HEK293 (cell line): ENCODE measurements around the gene PI16.
A peak's percentile ranks its signal among the peaks of the same experiment; 100 is the strongest.

Experiments
- CTCF ChIA-PET: fragments of 350-600 bp; formaldehyde crosslinking; extraction: SDS; loops from one replicate; lab custom pipeline; 2021; ENCODE audit warnings: antibody characterized with exemption; lab: Yijun Ruan, JAX
- POLR2A ChIA-PET: fragments of 300-600 bp; formaldehyde crosslinking; extraction: SDS; loops from one replicate; lab custom pipeline; 2020; ENCODE audit warnings: antibody characterized with exemption, inconsistent platforms; lab: Yijun Ruan, JAX
- H3K27ac ChIP-seq: fragments of 200-500 bp; sonication (Bioruptor generic); 2 replicates; pipeline ENCODE4 v1.5.1; 2014; ENCODE audit warnings: low read depth, low read length, control low read depth, inconsistent platforms; ENCODE audit errors: extremely low read depth
- H3K36me3 ChIP-seq, 2 experiments: fragments of 200-500 bp in 1 of 2; sonication (Bioruptor generic) in 1 of 2; 1 replicate in 1 of 2; 2 replicates in 1 of 2; pipeline ENCODE4 v1.5.1; 2014 to 2017; ENCODE audit warnings: inconsistent platforms in 2 of 2, low read length in 2 of 2; ENCODE audit not compliant: control insufficient read depth in 2 of 2, insufficient read depth in 1 of 2
- H3K4me1 ChIP-seq: fragments of 200-500 bp; sonication (Bioruptor generic); 2 replicates; pipeline ENCODE4 v1.5.1; 2014; ENCODE audit warnings: mild to moderate bottlenecking, low read length, inconsistent platforms; ENCODE audit not compliant: control insufficient read depth, insufficient read depth
- H3K4me3 ChIP-seq: 2 replicates; pipeline ENCODE4 v1.5.1; 2011; ENCODE audit warnings: low read depth, mild to moderate bottlenecking, control low read depth, low read length, moderate library complexity
- H3K9me3 ChIP-seq: fragments of 200-500 bp; sonication (Bioruptor generic); 2 replicates; pipeline ENCODE4 v1.5.1; 2014; ENCODE audit warnings: low read depth, low read length, inconsistent platforms; ENCODE audit not compliant: control insufficient read depth, insufficient read depth
- EGR2 ChIP-seq: fragments of 450-650 bp; formaldehyde crosslinking; IDR thresholded peaks from 2 replicates; pipeline ENCODE4 v1.5.1; 2016; ENCODE audit warnings: low read depth, missing biosample characterization, missing genetic modification characterization
- GLI4 ChIP-seq: fragments of 450-650 bp; formaldehyde crosslinking; IDR thresholded peaks from 2 replicates; pipeline ENCODE4 v1.5.1; 2016; ENCODE audit warnings: missing biosample characterization, missing genetic modification characterization
- KLF1 ChIP-seq: fragments of 450-650 bp; formaldehyde crosslinking; IDR thresholded peaks from 2 replicates; pipeline ENCODE4 v1.5.1; 2016; ENCODE audit warnings: missing biosample characterization, missing genetic modification characterization
- KLF10 ChIP-seq: fragments of 450-650 bp; IDR thresholded peaks from 2 replicates; pipeline ENCODE4 v1.5.1; 2018; ENCODE audit warnings: missing biosample characterization, mild to moderate bottlenecking, missing genetic modification characterization
- KLF8 ChIP-seq: fragments of 450-650 bp; formaldehyde crosslinking; IDR thresholded peaks from 2 replicates; pipeline ENCODE4 v1.5.1; 2016; ENCODE audit warnings: missing biosample characterization, missing genetic modification characterization
- MEIS1 ChIP-seq: sonication (generic); formaldehyde crosslinking; IDR thresholded peaks from 2 replicates; pipeline ENCODE4 v1.8.1; 2022; ENCODE audit warnings: missing genetic modification reagents, mild to moderate bottlenecking, borderline replicate concordance
- OVOL3 ChIP-seq: fragments of 450-650 bp; formaldehyde crosslinking; IDR thresholded peaks from 2 replicates; pipeline ENCODE4 v1.5.1; 2016; ENCODE audit warnings: missing biosample characterization, missing genetic modification characterization
- PRDM1 ChIP-seq: fragments of 450-650 bp; formaldehyde crosslinking; IDR thresholded peaks from 2 replicates; pipeline ENCODE4; 2016; ENCODE audit warnings: missing biosample characterization, missing genetic modification characterization
- WT1 ChIP-seq: fragments of 450-650 bp; formaldehyde crosslinking; IDR thresholded peaks from 2 replicates; pipeline ENCODE4 v1.5.1; 2016; ENCODE audit warnings: missing biosample characterization, missing genetic modification characterization
- ZBTB48 ChIP-seq: fragments of 450-650 bp; formaldehyde crosslinking; IDR thresholded peaks from 2 replicates; pipeline ENCODE4 v1.5.1; 2016; ENCODE audit warnings: missing biosample characterization, missing genetic modification characterization
- ZBTB8A ChIP-seq: fragments of 450-650 bp; formaldehyde crosslinking; IDR thresholded peaks from 2 replicates; pipeline ENCODE4 v1.5.1; 2016; ENCODE audit warnings: missing biosample characterization, missing genetic modification characterization
- ZFHX2 ChIP-seq: fragments of 450-650 bp; formaldehyde crosslinking; conservative IDR thresholded peaks from 2 replicates; pipeline ENCODE4 v1.5.1; 2016; ENCODE audit warnings: missing biosample characterization, missing genetic modification characterization
- ZNF112 ChIP-seq: fragments of 450-650 bp; formaldehyde crosslinking; IDR thresholded peaks from 2 replicates; pipeline ENCODE4 v1.5.0; 2017; ENCODE audit warnings: missing biosample characterization, missing genetic modification characterization
- ZNF184 ChIP-seq: fragments of 450-650 bp; IDR thresholded peaks from 2 replicates; pipeline ENCODE4 v1.5.1; 2018; ENCODE audit warnings: missing biosample characterization, mild to moderate bottlenecking, missing genetic modification characterization
- ZNF223 ChIP-seq: fragments of 450-650 bp; formaldehyde crosslinking; IDR thresholded peaks from 2 replicates; pipeline ENCODE4 v1.5.1; 2016; ENCODE audit warnings: missing biosample characterization, missing genetic modification characterization
- ZNF416 ChIP-seq: fragments of 450-650 bp; formaldehyde crosslinking; IDR thresholded peaks from 2 replicates; pipeline ENCODE4 v1.5.1; 2016; ENCODE audit warnings: missing biosample characterization, missing genetic modification characterization
- ZNF513 ChIP-seq: fragments of 450-650 bp; IDR thresholded peaks from 2 replicates; pipeline ENCODE4 v1.5.1; 2018; ENCODE audit warnings: missing biosample characterization, missing genetic modification characterization
- ZNF596 ChIP-seq: fragments of 450-650 bp; IDR thresholded peaks from 2 replicates; pipeline ENCODE4 v1.5.0; 2018; ENCODE audit warnings: missing biosample characterization, mild to moderate bottlenecking, missing genetic modification characterization, moderate library complexity
- ZNF747 ChIP-seq: fragments of 450-650 bp; formaldehyde crosslinking; IDR thresholded peaks from 2 replicates; pipeline ENCODE4 v1.5.1; 2016; ENCODE audit warnings: missing biosample characterization, missing genetic modification characterization
- ZNF791 ChIP-seq: fragments of 450-650 bp; formaldehyde crosslinking; IDR thresholded peaks from 2 replicates; pipeline ENCODE4 v1.5.1; 2016; ENCODE audit warnings: missing biosample characterization, missing genetic modification characterization
- ZNF792 ChIP-seq: fragments of 450-650 bp; formaldehyde crosslinking; IDR thresholded peaks from 2 replicates; pipeline ENCODE4 v1.5.1; 2016; ENCODE audit warnings: missing biosample characterization, missing genetic modification characterization

The PI16 gene

GRCh38 chr6:36957773-36958271 is 3.3 kb downstream of the PI16 start:
- TF ChIP-seq OVOL3 (tag by site-specific recombination): no peak
- TF ChIP-seq ZFHX2 (tag by site-specific recombination): 0 out of 2 replicates have a peak, but pooled peaks have one; percentile 38
- TF ChIP-seq ZNF792: no peak
- peak; percentile 94 for TF ChIP-seq KLF1 (tag by site-specific recombination)
- no peak for TF ChIP-seq ZNF596 (tag by site-specific recombination)
- TF ChIP-seq EGR2 (tag by site-specific recombination): 0 out of 2 replicates have a peak, but pooled peaks have one; percentile 29
- no peaks in the 10 kb centered on the region for H3K9me3 ChIP-seq
- no peaks in the 10 kb centered on the region for H3K4me1 ChIP-seq
- H3K27ac ChIP-seq: no peak overlapping the region
- ChIA-PET CTCF (no interaction called here), POLR2A (no interaction called here)
- no peaks in the 10 kb centered on the region for H3K36me3 ChIP-seq
- no peak overlapping the region for H3K4me3 ChIP-seq

- ChIA-PET POLR2A (no interaction called here), CTCF (interaction anchor here (0.6 to 1.0 kb wide), 2 partner anchors 19 to 234 kb away, joined by 3 to 4 read pairs; no protein-coding TSS in a partner anchor)
- Histone ChIP-seq H3K36me3 (no peaks in the 10 kb centered on the region), H3K9me3 (no peaks in the 10 kb centered on the region)
- no peak for TF ChIP-seq ZNF223 (tag by site-specific recombination)
- TF ChIP-seq ZBTB8A (tag by site-specific recombination): no peak
- TF ChIP-seq ZNF184 (tag by site-specific recombination): no peak
- TF ChIP-seq KLF8: peak; percentile 53; the same call in 1 of the 2 replicates
- no peak for TF ChIP-seq KLF10 (tag by site-specific recombination)
- TF ChIP-seq ZNF112 (tag by site-specific recombination): no peak
- TF ChIP-seq MEIS1 (CRISPR knock-in tag): no peak
- no peak for TF ChIP-seq ZNF791
- TF ChIP-seq WT1 (tag by site-specific recombination): no peak
- TF ChIP-seq ZNF513 (tag by site-specific recombination): no peak
- no peak for TF ChIP-seq ZNF747
- TF ChIP-seq KLF1 (tag by site-specific recombination): peak; percentile 42; the same call in 1 of the 2 replicates
- TF ChIP-seq, all 188 proteins: peak for 2
- Histone ChIP-seq H3K27ac (no peak overlapping the region), H3K4me3 (no peak overlapping the region), H3K4me1 (no peaks in the 10 kb centered on the region)
Observed at GRCh38 chr6:36958775-36959554, 4.4 kb downstream of the PI16 start.

GRCh38 chr6:36959555-36960250 is 5.2 kb downstream of the PI16 start:
- CTCF ChIA-PET: interaction anchor here (0.6 to 1.0 kb wide), 3 partner anchors 19 to 324 kb away, joined by 3 to 4 read pairs (median 3); no protein-coding TSS in a partner anchor
- H3K4me3 ChIP-seq: no peak overlapping the region
- H3K4me1 ChIP-seq: no peaks in the 10 kb centered on the region
- TF ChIP-seq ZNF416 (tag by site-specific recombination): no peak
- TF ChIP-seq ZBTB48: 0 out of 2 replicates have a peak, but pooled peaks have one; percentile 15
- no peak for TF ChIP-seq GLI4 (tag by site-specific recombination)
- no peak for TF ChIP-seq PRDM1 (tag by site-specific recombination)
- H3K9me3 ChIP-seq: no peaks in the 10 kb centered on the region
- H3K27ac ChIP-seq: no peak overlapping the region
- POLR2A ChIA-PET: no interaction called here
- H3K36me3 ChIP-seq: no peaks in the 10 kb centered on the region
